HG03103 (cell line): Measurements from ENCODE around the gene ZBTB9.
"Not testable (repeated sequence)": the region's sequence is repeated elsewhere in the genome, so short reads cannot be mapped to it uniquely, and the experiment has no call there.

ENCODE experiments used
- ATAC-seq: cut with Tn5 transposase; IDR thresholded peaks from one replicate; pipeline ENCODE4 v1.9.1; 2021; ENCODE audit warnings: low read depth; ENCODE audit not compliant: unreplicated experiment

The ZBTB9 gene

DNA sequence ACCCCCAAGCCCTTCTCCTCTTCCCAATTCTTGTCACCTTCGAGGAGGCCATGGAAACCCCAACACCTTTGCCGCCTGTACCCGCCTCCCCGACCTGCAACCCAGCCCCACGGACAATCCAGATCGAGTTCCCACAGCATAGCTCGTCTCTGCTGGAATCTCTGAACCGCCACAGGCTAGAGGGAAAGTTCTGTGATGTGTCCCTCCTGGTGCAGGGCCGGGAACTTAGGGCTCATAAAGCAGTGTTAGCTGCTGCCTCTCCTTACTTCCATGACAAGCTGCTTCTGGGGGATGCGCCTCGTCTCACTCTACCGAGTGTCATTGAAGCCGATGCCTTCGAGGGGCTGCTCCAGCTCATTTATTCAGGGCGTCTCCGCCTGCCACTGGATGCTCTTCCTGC is 675 bp downstream of the ZBTB9 start:
- no peak for ATAC-seq

GRCh38 chr6:33456156-33456555 is 1.8 kb downstream of the ZBTB9 start:
- no peak for ATAC-seq

DNA sequence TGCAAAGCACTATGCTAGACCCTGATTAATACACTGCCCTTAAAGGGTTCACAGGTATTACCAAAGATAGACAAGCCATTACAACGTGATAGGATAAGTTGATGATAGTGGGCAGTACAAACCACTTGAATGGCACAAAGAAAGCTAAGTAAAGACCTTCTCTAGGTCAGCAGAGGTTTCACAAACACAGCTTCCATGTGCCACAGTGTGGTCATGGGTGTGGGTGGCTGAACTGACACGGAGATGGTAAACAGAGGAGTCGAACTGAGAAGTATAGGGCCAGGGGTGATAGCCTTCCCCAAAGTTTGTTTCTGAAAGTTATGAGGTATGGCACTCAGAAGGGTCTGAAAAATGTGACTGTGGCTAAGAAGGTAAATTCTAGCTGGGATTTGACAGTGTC is 4.3 kb downstream of the ZBTB9 start:
- no peak for ATAC-seq

- ATAC-seq: no peak
Measured at GRCh38 chr6:33459226-33459625, 4.8 kb downstream of the ZBTB9 start.

- ATAC-seq: no peak
Measured at GRCh38 chr6:33466075-33466735, 11.8 kb downstream of the ZBTB9 start.

DNA sequence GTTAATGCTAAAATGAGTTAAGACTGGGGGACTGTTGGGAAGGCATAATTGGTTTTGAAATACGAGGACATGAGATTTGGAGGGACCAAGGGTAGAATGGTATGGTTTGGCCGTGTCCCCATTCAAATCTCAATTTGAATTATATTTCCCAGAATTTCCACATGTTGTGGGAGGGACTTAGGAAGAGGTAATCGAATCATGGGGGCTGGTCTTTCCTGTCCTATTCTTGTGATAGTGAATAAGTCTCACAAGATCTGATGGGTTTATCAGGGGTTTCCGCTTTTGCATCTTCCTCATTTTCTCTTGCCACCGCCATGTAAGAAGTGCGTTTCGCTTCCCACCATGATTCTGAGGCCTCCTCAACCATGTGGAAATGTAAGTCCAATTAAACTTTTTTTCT is 12.7 kb downstream of the ZBTB9 start:
- ATAC-seq: no peak

- no peak for ATAC-seq
Measured at GRCh38 chr6:33469661-33470060, 15.3 kb downstream of the ZBTB9 start.

GRCh38 chr6:33477864-33478263 is 23.5 kb downstream of the ZBTB9 start:
- ATAC-seq: no peak

- no peak for ATAC-seq
Measured at GRCh38 chr6:33481192-33481591, 26.8 kb downstream of the ZBTB9 start.

DNA sequence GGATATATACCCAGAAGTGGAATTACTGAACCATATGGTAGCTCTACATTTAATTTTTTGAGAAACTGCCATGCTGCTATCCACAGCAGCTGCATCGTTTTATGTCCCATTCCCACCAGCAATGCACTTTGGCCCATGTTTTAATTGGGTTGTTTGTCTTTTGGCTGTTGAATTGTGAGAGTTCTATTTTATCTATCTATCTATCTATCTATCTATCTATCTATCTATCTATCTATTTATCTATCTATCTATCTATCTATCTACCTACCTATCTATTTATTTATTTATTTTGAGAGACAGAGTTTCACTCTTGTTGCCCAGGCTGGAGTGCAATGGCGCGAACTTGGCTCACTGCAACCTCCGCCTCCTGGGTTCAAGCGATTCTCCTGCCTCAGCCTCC is 28.2 kb downstream of the ZBTB9 start:
- ATAC-seq: not testable (repeated sequence)

GRCh38 chr6:33483678-33484077 is 29.3 kb downstream of the ZBTB9 start:
- ATAC-seq: no peak

DNA sequence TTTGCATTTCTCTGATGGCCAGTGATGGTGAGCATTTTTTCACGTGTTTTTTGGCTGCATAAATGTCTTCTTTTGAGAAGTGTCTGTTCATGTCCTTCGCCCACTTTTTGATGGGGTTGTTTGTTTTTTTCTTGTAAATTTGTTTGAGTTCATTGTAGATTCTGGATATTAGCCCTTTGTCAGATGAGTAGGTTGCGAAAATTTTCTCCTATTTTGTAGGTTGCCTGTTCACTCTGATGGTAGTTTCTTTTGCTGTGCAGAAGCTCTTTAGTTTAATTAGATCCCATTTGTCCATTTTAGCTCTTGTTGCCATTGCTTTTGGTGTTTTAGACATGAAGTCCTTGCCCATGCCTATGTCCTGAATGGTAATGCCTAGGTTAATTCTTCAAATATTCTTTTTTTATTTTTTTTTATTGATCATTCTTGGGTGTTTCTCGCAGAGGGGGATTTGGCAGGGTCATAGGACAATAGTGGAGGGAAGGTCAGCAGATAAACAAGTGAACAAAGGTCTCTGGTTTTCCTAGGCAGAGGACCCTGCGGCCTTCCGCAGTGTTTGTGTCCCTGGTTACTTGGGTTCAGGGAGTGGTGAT is 30.4 kb downstream of the ZBTB9 start:
- ATAC-seq: not testable (repeated sequence)

DNA sequence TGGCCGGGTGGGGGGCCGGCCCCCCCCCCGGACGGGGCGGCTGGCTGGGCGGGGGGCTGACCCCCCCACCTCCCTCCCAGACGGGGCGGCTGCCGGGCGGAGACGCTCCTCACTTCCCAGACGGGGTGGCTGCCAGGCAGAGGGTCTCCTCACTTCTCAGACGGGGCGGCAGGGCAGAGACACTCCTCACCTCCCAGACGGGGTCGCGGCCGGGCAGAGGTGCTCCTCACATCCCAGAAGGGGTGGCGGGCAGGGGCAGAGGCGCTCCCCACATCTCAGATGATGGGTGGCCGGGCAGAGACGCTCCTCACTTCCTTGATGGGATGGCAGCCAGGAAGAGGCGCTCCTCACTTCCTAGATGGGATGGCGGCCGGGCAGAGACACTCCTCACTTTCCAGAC is 31.3 kb downstream of the ZBTB9 start:
- ATAC-seq: not testable (repeated sequence)

- no peak for ATAC-seq
Measured at GRCh38 chr6:33488339-33488738, 34.0 kb downstream of the ZBTB9 start.

GRCh38 chr6:33490198-33490597 is 35.8 kb downstream of the ZBTB9 start:
- no peak for ATAC-seq

- ATAC-seq: no peak
Measured at GRCh38 chr6:33490621-33491020, 36.2 kb downstream of the ZBTB9 start.

DNA sequence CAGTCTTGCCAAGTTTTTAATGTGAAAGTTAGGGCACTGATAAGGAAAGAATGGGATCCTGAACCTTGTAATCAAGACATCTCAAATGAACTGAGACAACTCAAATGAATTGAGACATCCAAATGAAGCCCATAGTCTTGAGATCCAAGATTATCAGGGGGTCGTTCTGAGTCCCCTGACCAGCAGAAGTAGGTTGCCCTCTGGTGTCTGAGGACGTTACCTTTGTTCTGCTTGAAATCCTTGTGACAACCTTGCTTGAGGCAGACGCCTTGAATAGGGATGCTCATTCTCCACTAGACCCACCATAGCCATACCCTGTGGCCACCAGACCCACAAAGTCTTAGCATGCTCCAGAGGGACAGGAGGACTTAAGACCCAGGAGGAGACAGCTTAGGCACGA is 37.7 kb downstream of the ZBTB9 start:
- ATAC-seq: no peak

GRCh38 chr6:33497157-33497556 is 42.8 kb downstream of the ZBTB9 start:
- ATAC-seq: no peak

- no peak for ATAC-seq
Measured at GRCh38 chr6:33502486-33502885, 48.1 kb downstream of the ZBTB9 start.

- ATAC-seq: no peak
Measured at GRCh38 chr6:33504486-33504885, 50.1 kb downstream of the ZBTB9 start.

- ATAC-seq: no peak
Measured at GRCh38 chr6:33505548-33506370, 51.4 kb downstream of the ZBTB9 start.
